GM19239 (cell line): ENCODE results near the gene STRADB.
"Not testable (repeated sequence)": the region's sequence is repeated elsewhere in the genome, so short reads cannot be mapped to it uniquely, and the experiment has no call there.

Experiments
- DNase-seq: peaks from one replicate; pipeline ENCODE4 v3.0.0; 2011; ENCODE audit warnings: low spot score; ENCODE audit not compliant: insufficient read length
- FAIRE-seq: peaks from 2 replicates; lab custom pipeline; 2011; peaks lifted over from hg19 to GRCh38; lab: Jason Lieb, UNC

The STRADB gene

GRCh38 chr2:201464547-201464946, 13.0 kb downstream of the STRADB start:
- no peak for DNase-seq
- no peak for FAIRE-seq

- FAIRE-seq: no peak
Measured at GRCh38 chr2:201465524-201465971, 14.0 kb downstream of the STRADB start.

GRCh38 chr2:201466050-201466675, 14.6 kb downstream of the STRADB start:
- no peak for FAIRE-seq
- no peak for DNase-seq

More at GRCh38 chr2:201465524-201465971, 14.0 kb downstream of the STRADB start:
- no peak for DNase-seq

- DNase-seq (no peak), FAIRE-seq (no peak)
Measured at GRCh38 chr2:201467666-201468065, 16.1 kb downstream of the STRADB start.

GRCh38 chr2:201470821-201471731, 19.5 kb downstream of the STRADB start:
- no peak for DNase-seq
- no peak for FAIRE-seq

GRCh38 chr2:201471732-201472393, 20.3 kb downstream of the STRADB start:
- no peak for DNase-seq

GRCh38 chr2:201472411-201472810, 20.9 kb downstream of the STRADB start:
- FAIRE-seq: no peak
- no peak for DNase-seq

More at GRCh38 chr2:201471732-201472393, 20.3 kb downstream of the STRADB start:
- FAIRE-seq: no peak

- FAIRE-seq (no peak), DNase-seq (no peak)
Measured at GRCh38 chr2:201482543-201482942, 31.0 kb downstream of the STRADB start.

GRCh38 chr2:201483342-201483741, 31.8 kb downstream of the STRADB start:
- FAIRE-seq: no peak

GRCh38 chr2:201483758-201484157, 32.2 kb downstream of the STRADB start:
- not testable (repeated sequence) for FAIRE-seq, DNase-seq

More at GRCh38 chr2:201483342-201483741, 31.8 kb downstream of the STRADB start:
- DNase-seq: no peak

- DNase-seq (no peak), FAIRE-seq (no peak)
Measured at GRCh38 chr2:201484805-201485204, 33.3 kb downstream of the STRADB start.

GRCh38 chr2:201490291-201490690, 38.8 kb downstream of the STRADB start:
- FAIRE-seq (no peak), DNase-seq (no peak)

- DNase-seq (no peak), FAIRE-seq (no peak)
Measured at GRCh38 chr2:201496785-201497184, 45.2 kb downstream of the STRADB start.

GRCh38 chr2:201500534-201500933, 49.0 kb downstream of the STRADB start:
- DNase-seq: no peak
- FAIRE-seq: no peak

- no peak for FAIRE-seq
Measured at GRCh38 chr2:201502713-201503112, 51.2 kb downstream of the STRADB start.

GRCh38 chr2:201507725-201508124, 56.2 kb downstream of the STRADB start:
- no peak for FAIRE-seq
- DNase-seq: no peak

More at GRCh38 chr2:201502713-201503112, 51.2 kb downstream of the STRADB start:
- no peak for DNase-seq

- DNase-seq (no peak), FAIRE-seq (no peak)
Measured at GRCh38 chr2:201513271-201513670, 61.7 kb downstream of the STRADB start.

- DNase-seq (no peak), FAIRE-seq (no peak)
Measured at GRCh38 chr2:201515573-201516246, 64.2 kb downstream of the STRADB start.

- DNase-seq: no peak
- no peak for FAIRE-seq
Measured at GRCh38 chr2:201517094-201517493, 65.6 kb downstream of the STRADB start.

GRCh38 chr2:201520201-201520600, 68.7 kb downstream of the STRADB start:
- DNase-seq (no peak), FAIRE-seq (no peak)
